GM12878 (cell line): ENCODE measurements around the gene MMP15. TPM values are rescaled to one million over a fixed set of nuclear protein-coding genes. Genes with fewer than 3 reads are reported as not detected.

Experiments
- ATAC-seq: fragments of 200-7000 bp; cut with Tn5 transposase; 3 replicates; pipeline ENCODE4 v1.9.1; 2020; ENCODE audit warnings: mild to moderate bottlenecking, moderate library complexity
- BruUV-seq: library from RNA; stranded (reverse); fragments of 400-500 nt; replicated peaks from 2 replicates; lab custom pipeline; 2021; lab: Mats Ljungman, UMichigan
- CTCF ChIA-PET: fragments of 300-600 bp; sonication (Branson Sonifier 250); formaldehyde crosslinking; extraction: SDS; loops from one replicate; lab custom pipeline; 2021; ENCODE audit warnings: inconsistent platforms; lab: Yijun Ruan, JAX
- POLR2A ChIA-PET: fragments of 350-600 bp; formaldehyde crosslinking; extraction: SDS; loops from one replicate; lab custom pipeline; 2021; ENCODE audit warnings: inconsistent platforms; lab: Charles Lee
- RAD21 ChIA-PET: fragments of 300-600 bp; sonication (Branson Sonifier 250); formaldehyde crosslinking; loops from one replicate; lab custom pipeline; 2023; ENCODE audit warnings: antibody characterized with exemption; ENCODE audit not compliant: unreplicated experiment; lab: Charles Lee
- SMC1A ChIA-PET: fragments of 300-600 bp; sonication (Branson Sonifier 250); formaldehyde crosslinking; loops from one replicate; lab custom pipeline; 2023; ENCODE audit not compliant: unreplicated experiment, uncharacterized antibody; lab: Charles Lee
- DNase-seq: peaks from one replicate; pipeline ENCODE4 v3.0.0-alpha.2; 2011; ENCODE audit warnings: low read depth, low spot score
- FAIRE-seq: peaks from 3 replicates; lab custom pipeline; 2011; peaks lifted over from hg19 to GRCh38; lab: Jason Lieb, UNC
- H2AFZ ChIP-seq: 2 replicates; pipeline ENCODE4 v1.6.0; 2011; ENCODE audit warnings: low read depth, low read length, control low read depth; ENCODE audit not compliant: control insufficient read depth
- H3K27ac ChIP-seq: 2 replicates; pipeline ENCODE4 v1.5.1; 2011; ENCODE audit warnings: control low read depth; ENCODE audit not compliant: control insufficient read depth, insufficient read depth
- H3K27me3 ChIP-seq, 2 experiments: replicated peaks in 1 of 2; 2 replicates each; pipeline versions ENCODE4 v1.6.0 to v1.6.1; 2011; ENCODE audit warnings: low read length in 1 of 2; ENCODE audit not compliant: control insufficient read depth in 2 of 2, insufficient read depth in 2 of 2
- H3K36me3 ChIP-seq, 2 experiments: 2 replicates each; pipeline ENCODE4 v1.5.1; 2011; ENCODE audit warnings: low read length in 1 of 2; ENCODE audit not compliant: control insufficient read depth in 2 of 2, insufficient read depth in 2 of 2
- H3K4me1 ChIP-seq: 2 replicates; pipeline ENCODE4 v1.6.1; 2011; ENCODE audit warnings: mild to moderate bottlenecking, low read length, moderate library complexity, mixed read lengths; ENCODE audit not compliant: control insufficient read depth, insufficient read depth
- H3K4me2 ChIP-seq: 2 replicates; pipeline ENCODE4 v1.6.0; 2011; ENCODE audit warnings: control low read depth; ENCODE audit not compliant: control insufficient read depth, insufficient read depth
- H3K4me3 ChIP-seq: fragments of 200-600 bp; sonication (generic); 2 replicates; pipeline ENCODE4 v1.5.1; 2016
- H3K79me2 ChIP-seq: 2 replicates; pipeline ENCODE4 v1.6.0; 2011; ENCODE audit warnings: low read length; ENCODE audit not compliant: control insufficient read depth, insufficient read depth
- H3K9ac ChIP-seq: 2 replicates; pipeline ENCODE4 v1.8.0; 2011; ENCODE audit warnings: low read length, control low read depth, mixed read lengths; ENCODE audit not compliant: control insufficient read depth, insufficient read depth
- H3K9me3 ChIP-seq: replicated peaks from 3 replicates; pipeline ENCODE4 v1.5.1; 2011; ENCODE audit warnings: mild to moderate bottlenecking, low read length; ENCODE audit not compliant: control insufficient read depth, insufficient read depth
- H4K20me1 ChIP-seq: 2 replicates; pipeline ENCODE4 v1.6.0; 2011; ENCODE audit not compliant: control insufficient read depth, insufficient read depth
- BCLAF1 ChIP-seq: fragments of 450-650 bp; IDR thresholded peaks from 2 replicates; pipeline ENCODE4 v1.6.1; 2017; ENCODE audit warnings: antibody characterized with exemption, mild to moderate bottlenecking, moderate library complexity
- CREB1 ChIP-seq: IDR thresholded peaks from 2 replicates; pipeline ENCODE4 v1.6.1; 2012; ENCODE audit warnings: low read depth, mild to moderate bottlenecking, inconsistent platforms
- E4F1 ChIP-seq: fragments of 450-650 bp; IDR thresholded peaks from 2 replicates; pipeline ENCODE4 v1.6.1; 2018; ENCODE audit warnings: borderline replicate concordance, mild to moderate bottlenecking; ENCODE audit not compliant: partially characterized antibody
- EZH2 ChIP-seq: IDR thresholded peaks from 2 replicates; pipeline ENCODE4 v1.6.1; 2012; ENCODE audit warnings: low read depth, mild to moderate bottlenecking, control low read depth, inconsistent platforms, low read length, borderline replicate concordance; ENCODE audit not compliant: control insufficient read depth
- GABPA ChIP-seq: IDR thresholded peaks from 2 replicates; pipeline ENCODE4 v1.6.1; 2014; ENCODE audit warnings: antibody characterized with exemption, low read depth, mild to moderate bottlenecking, inconsistent platforms
- IRF5 ChIP-seq: fragments of 450-650 bp; IDR thresholded peaks from 2 replicates; pipeline ENCODE4 v1.6.1; 2017; ENCODE audit warnings: borderline replicate concordance
- NR2C1 ChIP-seq: fragments of 450-650 bp; IDR thresholded peaks from 2 replicates; pipeline ENCODE4 v1.6.1; 2017; ENCODE audit warnings: antibody characterized with exemption, mild to moderate bottlenecking, moderate library complexity
- SMC3 ChIP-seq: IDR thresholded peaks from 2 replicates; pipeline ENCODE4 v1.6.1; 2011; ENCODE audit warnings: low read length, improper control_type of control experiment, borderline replicate concordance
- TBL1XR1 ChIP-seq: IDR thresholded peaks from 2 replicates; pipeline ENCODE4 v1.6.1; 2012; ENCODE audit warnings: low read depth, low read length, improper control_type of control experiment
- ZBTB4 ChIP-seq: fragments of 450-650 bp; formaldehyde crosslinking; IDR thresholded peaks from 2 replicates; pipeline ENCODE4 v1.4.0; 2022; ENCODE audit warnings: mild to moderate bottlenecking, moderate library complexity
- ZNF207 ChIP-seq: fragments of 450-650 bp; IDR thresholded peaks from 2 replicates; pipeline ENCODE4 v1.6.1; 2014; ENCODE audit warnings: antibody characterized with exemption, mild to moderate bottlenecking, borderline replicate concordance
- WGBS: methylation state at CpG from one replicate; pipeline ENCODE4 v1.1.6; 2016; ENCODE audit warnings: low lambda C conversion rate; ENCODE audit not compliant: insufficient replicate concordance, insufficient coverage; ENCODE audit errors: missing lambda C conversion rate; 5-methylcytosine and 5-hydroxymethylcytosine counted together
- in situ Hi-C: fragments of 300-500 bp; cut with MboI; formaldehyde crosslinking; loops from 9 replicates; pipeline ENCODE4 v1.14.3; 2018; ENCODE audit warnings: mixed read lengths
- intact Hi-C: fragments of 100-400 bp; cut with micrococcal nuclease; formaldehyde crosslinking; loops from one replicate; pipeline ENCODE4 v1.14.2; 2022; ENCODE audit not compliant: unreplicated experiment
- polyA plus RNA-seq, 11 experiments: library from polyadenylated mRNA; depleted of rRNA in 4 of 11; unstranded in 6 of 11; stranded (reverse) in 5 of 11; fragments of >200 nt; fragmentation: Nextera tagmentation in 4 of 11; fragmentation: Illumina TruSeq in 1 of 11; extraction: Ambion mirVana in 4 of 11; extraction: Trizol in 1 of 11; gene quantifications; 1 replicate in 1 of 11; 2 replicates in 10 of 11; pipeline versions ENCODE4 v1.2.1 to v1.2.3, GENCODE V29; 2011 to 2016; ENCODE audit warnings: inconsistent platforms in 2 of 11, missing spikeins in 2 of 11, low read depth in 1 of 11
- total RNA-seq, 4 experiments: library from RNA; depleted of rRNA in 3 of 4; stranded (reverse); fragments of >200 nt in 3 of 4; fragmentation: Illumina TruSeq in 1 of 4; extraction: Trizol in 1 of 4; gene quantifications; 2 replicates each; pipeline versions ENCODE4 v1.2.1 to v1.2.3, GENCODE V29; 2013 to 2021

The MMP15 gene
- total and polyA plus RNA-seq, 10 of the 15 experiments (the other 5 are each of a cell fraction or from before 2014, with no cell fraction given): 0.08 to 0.56 (median 0.10) TPM; not detected in 7

GRCh38 chr16:58063377-58064076 is 38.0 kb downstream of the MMP15 start:
- no peaks in the 10 kb centered on the region for H4K20me1 ChIP-seq
- RAD21 ChIA-PET: no interaction called here
- ATAC-seq (peak; percentile 82), DNase-seq (no peak), FAIRE-seq (no peak)
- no peak overlapping the region for H3K4me2 ChIP-seq
- no peak overlapping the region for H2AFZ ChIP-seq
- H3K9ac ChIP-seq: no peak overlapping the region
- H3K27ac ChIP-seq: no peak overlapping the region
- in situ Hi-C loops (no loop called here), intact Hi-C loops (no loop called here)
- no peaks in the 10 kb centered on the region for H3K4me1 ChIP-seq
- SMC1A ChIA-PET: no interaction called here
- no peaks in the 10 kb centered on the region for H3K27me3 ChIP-seq
- 32% methylated on average over 8 of the region's 8 CpGs for WGBS
- H3K79me2 ChIP-seq: no peaks in the 10 kb centered on the region
- CTCF ChIA-PET: no interaction called here
- TF ChIP-seq EZH2: no peak
- no peak for TF ChIP-seq BCLAF1
- no peak for TF ChIP-seq ZNF207
- no peak for TF ChIP-seq SMC3
- TF ChIP-seq GABPA: no peak
- no peak for TF ChIP-seq E4F1
- no peak for TF ChIP-seq NR2C1
- no peak for TF ChIP-seq ZBTB4
- TF ChIP-seq TBL1XR1: no peak
- TF ChIP-seq CREB1: no peak
- TF ChIP-seq IRF5: no peak
- POLR2A ChIA-PET: no interaction called here
- H3K9me3 ChIP-seq: no peaks in the 10 kb centered on the region
- no TSS peak for BruUV-seq
- H3K4me3 ChIP-seq: no peak overlapping the region
- H3K36me3 ChIP-seq: no peaks in the 10 kb centered on the region
